Activated CD8-positive, alpha-beta memory T cell treated with anti-CD3 and anti-CD28 coated beads for 48 hours (primary cell): ENCODE results near the gene KREMEN1.

Source experiments
- DNase-seq, 3 experiments: peaks; one replicate each; pipeline ENCODE4 v3.0.0-alpha.2; 2020; ENCODE audit warnings: low read depth in 2 of 3, low spot score in 2 of 3

Gene KREMEN1

DNA sequence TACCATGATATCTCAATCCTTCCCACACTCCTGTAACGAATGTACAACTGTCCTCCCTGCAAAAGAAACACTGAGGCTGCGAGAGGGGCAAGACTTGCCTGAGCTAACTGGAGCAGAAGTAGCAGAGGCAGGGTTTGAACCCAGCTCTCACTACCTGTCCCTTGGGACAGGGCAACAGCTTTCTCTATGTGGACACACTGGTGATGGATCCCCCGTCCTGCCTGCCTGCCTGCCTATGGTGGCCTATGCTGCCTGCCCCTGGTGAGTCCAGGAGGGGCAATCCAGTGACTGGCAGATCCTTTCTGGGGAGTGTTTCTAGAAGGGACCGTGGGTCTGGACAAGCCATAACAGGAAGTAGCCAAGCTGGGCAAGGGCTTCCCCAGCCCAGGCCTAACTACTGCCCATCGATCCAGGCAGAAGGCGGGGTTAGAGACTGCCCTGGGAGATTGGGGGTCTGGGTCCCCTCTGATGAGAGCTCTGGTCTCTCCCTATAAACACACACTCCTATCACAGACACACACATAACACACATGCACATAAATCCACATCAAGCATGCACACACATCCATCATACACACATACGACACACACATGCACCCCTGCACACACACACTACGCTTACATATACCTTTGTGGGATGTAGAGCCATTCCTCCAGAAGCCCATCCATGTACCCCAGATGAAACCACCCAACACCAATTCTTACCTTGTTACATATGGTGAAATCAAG, 131.8 kb downstream of the KREMEN1 start:
- no peak for DNase-seq

DNA sequence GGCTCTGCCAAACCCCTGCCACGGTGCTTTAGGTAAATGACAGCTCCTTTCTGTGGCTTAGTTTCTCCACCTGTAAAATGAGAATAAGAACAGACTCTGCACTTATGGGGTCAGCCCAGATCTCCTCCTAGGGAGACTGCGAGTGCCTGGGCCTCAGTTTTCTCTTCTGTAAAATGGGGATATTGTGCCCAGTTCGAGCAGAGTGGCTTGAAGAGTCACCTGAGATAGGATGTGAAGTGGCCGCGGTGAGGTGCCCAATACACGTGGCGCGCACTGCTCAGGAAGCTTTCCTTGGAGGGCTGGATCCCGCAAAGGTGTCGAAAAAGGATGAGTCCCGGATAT, 132.4 kb downstream of the KREMEN1 start:
- DNase-seq: no peak

DNA sequence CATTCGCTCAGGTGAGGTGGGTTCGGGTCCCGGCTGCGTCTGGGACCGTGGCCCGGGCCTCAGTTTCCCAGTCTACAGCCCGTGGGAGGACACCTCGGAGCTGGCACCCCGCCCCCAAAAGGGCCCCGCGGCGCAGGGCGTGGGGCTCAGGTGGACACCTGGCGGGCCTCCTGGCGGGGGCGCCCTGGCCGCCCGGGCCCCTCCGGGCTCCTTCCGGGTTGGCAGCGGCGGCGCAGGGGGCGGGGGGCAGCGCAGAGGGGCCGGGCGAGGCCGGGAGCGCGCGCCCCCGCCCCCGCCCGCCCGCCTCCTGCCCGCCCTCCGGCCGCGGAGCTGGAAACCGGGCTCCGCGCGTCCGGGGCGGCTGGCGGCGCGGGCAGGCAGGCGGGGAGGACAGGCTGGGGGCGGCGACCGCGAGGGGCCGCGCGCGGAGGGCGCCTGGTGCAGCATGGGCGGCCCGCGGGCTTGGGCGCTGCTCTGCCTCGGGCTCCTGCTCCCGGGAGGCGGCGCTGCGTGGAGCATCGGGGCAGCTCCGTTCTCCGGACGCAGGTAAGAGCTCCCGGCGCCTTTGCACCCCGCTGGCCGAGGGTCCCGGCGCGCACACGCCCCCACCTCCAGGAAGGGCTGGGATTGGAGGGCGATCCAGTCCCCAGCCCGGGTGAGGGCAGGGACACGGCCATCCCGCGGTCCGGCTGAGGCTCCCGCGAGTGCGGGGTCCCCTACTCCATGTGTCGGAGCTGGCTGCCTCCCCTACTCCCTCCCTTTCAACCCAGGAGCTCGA, 132.9 kb downstream of the KREMEN1 start, which contains the start of gene EMID1:
EMID1 (plus strand) TSS at position 303 of the 778 bp plus-strand sequence; CDS start at position 446, 143 bp downstream.
- no peak for DNase-seq

DNA sequence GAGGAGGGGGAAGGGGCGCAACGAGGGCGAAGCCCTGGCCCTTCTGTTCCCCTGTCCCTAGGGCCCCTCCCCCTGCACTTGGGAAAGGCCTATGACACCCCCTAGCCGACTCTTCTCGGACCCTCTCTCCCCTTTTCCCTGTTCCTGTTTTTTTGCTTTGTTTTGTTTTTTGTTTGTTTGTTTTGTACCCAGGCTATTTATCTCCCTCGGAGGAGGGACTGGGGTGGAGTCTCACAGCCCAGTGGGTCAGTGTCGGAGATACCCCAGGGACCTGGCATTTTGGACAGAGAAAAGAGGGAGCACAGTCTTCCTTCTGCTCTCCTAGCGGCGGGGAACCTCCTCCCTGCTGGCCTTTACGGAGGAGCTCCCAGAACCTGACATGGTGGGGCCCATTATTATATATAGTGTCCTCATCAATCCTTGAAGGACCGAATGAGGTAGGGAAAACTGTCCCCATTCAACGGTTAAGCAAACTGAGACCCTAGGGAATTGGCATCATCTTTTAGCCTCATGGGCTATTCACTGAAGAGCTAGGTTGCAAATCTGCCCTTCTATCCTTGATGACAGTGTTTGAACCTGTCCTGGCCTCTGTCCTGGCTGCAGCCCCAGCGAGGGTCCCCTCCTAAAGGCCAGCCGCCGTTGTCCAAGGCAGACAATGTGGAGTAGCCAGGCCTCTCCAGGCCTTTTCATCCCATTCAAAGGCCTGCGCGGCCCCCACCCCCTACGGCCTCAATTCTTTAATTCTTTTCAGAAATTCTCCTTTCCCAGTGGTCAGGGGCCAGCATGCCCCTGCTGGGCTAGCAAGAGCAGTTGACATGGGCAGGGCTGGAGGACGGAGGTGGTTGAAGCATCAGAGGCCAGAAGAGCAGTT, 133.8 kb downstream of the KREMEN1 start:
- DNase-seq: no peak

DNA sequence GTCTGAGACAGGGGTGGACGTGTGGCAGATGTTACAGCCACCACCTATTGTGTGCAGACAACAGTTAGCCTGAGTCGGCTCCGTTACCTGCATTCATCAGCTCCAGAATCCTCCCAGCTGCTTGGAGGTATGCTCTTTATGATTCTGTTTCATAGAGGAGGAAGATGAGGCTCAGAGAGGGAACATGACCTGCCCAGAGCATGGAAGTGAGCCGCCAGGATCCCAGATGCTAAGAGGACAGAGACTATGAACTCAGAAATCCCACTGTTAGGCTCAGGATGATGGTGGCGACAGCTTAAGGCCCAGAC, 134.4 kb downstream of the KREMEN1 start:
- DNase-seq: no peak

DNA sequence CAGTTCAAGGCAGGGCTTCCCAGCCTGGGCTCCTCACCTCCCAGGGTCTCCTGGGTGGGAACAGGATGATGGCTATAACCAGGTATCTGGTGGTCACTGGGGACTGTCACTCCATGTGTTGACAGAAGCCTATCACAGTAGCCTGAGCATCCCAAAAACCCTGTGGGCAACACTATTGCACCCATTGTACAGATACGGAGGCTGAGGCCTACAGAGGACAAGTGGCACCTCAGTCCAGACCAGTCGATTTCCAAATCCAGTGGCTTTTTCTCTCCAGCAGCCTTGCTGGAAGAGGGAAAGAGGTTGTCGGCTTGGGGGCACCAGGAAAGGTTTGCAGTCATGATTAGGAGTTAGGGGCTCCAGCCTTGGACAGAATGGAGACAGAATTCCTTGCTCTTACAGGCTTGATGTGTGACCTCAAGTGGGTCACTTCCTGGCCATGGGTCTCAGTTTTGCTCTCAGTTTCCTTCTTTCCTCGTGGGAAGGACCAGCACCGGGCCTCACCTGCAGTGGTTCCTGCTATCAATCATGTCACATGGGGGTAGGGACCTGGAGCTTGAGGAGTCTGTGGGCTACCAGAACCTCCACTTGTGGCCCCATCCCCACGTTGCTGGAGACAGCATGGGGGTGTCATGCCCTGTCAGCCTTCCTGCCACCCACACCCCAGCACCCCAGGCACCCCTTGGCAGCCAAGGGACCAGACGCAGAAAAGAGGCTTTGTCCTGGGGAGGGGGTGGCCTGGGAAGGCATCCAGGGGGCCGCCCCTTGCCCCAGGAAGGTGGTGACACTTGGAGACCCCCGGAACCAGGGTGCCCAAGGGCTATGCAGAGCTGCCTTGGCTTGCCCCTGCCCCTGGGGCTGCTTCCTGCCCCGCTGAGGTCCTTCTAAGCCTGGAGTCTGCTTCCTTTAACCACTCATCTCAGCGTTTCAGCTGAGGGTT, 135.0 kb downstream of the KREMEN1 start:
- no peak for DNase-seq

DNA sequence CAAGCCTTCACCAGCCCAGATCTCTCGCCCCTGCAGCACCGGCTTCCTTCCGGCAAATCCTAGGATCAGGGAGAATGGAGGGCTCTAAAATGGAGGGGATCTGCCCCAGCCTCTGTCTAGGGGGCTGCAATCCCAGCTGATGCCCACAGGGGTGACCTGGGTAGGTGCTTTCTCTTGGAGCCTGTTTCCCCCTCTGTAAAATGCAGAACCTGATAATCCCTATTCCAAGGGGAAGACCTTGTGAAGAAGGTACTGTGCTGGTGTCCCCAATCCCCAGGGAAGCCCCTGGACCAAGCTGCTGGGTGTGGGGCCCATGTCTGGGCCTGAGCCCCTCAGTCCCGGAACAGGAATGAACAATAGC, 135.6 kb downstream of the KREMEN1 start:
- DNase-seq: no peak

DNA sequence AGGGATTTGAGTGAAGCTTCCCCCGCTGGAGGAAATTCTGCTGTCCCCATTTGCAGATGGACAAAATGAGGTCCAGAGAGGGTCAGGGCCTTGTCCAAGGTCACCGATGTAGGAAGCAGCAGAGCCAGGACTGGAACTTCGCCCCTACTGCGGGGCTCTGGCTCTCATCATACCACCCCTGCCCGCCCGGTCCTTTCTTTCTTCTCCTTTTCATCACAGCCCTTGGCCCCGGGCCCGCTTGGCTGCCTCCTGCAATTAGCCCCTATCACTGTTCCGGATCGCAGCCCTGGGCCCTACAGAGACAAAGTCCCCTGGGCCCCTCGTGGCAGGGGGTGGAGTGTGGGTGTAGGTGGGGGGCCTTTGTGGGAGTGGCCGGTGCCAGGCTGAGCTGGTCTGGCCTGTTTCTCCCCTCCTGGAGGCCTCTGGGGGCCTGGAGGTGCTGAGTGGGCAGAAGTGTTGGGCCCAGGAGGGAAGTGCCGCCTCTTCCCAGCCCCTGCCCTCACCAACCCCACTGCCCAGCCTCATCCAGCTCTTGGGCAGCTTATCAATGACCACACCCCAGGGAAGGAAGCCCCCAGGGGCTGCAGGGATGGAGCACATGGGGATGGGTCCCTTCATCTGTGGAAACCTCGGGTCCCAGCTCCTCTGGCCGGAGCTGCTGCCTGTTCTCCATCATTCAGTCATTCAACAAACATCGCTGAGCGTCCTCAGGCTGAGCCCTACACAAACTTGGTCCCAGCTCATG, 136.2 kb downstream of the KREMEN1 start:
- DNase-seq: no peak

DNA sequence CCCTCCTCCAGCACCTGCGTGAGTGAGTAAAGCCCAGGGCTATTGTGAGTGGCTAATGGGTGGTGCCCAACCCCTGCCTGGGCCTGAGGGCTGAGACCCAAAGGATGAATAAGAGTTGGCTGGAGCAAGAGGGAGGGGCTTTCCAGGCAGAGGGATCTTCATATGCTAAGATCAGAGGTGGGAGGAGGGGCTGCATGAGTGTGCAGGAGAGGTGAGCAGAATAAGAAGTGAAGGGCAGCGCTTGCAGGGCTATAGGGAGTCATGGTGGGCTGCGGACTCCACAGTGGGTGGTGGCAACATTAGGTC, 136.7 kb downstream of the KREMEN1 start:
- DNase-seq: no peak

DNA sequence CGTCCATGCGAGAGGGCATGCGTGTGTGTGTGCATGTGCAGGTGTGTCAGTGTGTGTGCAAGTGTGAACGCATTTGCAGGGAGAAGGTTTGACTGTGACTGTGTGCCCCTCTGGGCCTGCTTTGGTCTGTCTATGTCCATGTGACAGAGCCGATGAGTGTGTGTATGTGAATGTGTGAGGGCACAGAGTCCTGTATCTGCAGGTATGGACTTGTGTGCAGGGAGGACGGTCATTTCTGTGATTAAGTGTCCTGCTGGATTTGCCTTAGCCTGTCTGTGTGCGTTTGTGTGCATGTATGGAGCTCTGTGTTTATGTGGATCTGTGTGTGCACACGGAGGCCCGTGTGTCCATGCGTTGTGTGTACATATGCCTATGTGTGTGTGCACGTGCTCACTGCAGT, 138.2 kb downstream of the KREMEN1 start:
- no peak for DNase-seq

DNA sequence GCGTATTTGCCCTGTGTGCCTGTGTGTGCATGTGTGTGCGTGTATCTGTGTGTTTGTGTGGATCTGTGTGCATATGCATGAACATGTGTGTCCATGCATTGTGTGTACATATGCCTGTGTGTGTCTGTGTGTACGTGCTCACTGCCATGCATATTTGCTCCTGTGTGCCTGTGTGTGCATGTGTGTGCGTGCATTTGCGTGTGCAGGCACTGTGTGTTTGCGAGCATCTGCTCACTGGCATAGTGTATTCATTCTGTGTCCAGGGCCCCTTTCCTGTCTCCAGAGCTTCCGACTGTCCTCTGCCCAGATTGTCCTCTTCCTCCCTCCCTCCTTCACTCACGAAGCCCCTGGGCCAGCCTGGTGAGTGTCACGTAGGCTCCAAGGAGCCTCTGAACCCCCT, 138.6 kb downstream of the KREMEN1 start:
- DNase-seq: no peak

DNA sequence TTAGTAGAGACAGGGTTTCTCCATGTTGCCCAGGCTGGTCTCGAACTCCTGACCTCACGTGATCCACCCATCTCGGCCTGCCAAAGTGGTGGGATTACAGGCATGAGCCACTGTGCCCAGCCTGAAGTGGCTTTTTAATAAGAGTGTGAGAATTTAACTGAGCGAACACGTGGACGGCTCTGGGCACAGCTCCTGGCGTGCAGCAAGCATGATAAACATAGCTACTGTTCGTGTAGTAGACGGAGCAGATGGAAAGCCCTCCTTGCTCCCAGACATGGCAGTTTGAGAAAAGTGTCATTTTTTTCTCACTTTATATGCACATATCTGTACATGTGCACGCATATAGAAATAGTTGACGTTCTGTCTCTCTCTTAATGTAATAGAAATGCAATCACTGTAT, 139.9 kb downstream of the KREMEN1 start:
- DNase-seq: no peak

DNA sequence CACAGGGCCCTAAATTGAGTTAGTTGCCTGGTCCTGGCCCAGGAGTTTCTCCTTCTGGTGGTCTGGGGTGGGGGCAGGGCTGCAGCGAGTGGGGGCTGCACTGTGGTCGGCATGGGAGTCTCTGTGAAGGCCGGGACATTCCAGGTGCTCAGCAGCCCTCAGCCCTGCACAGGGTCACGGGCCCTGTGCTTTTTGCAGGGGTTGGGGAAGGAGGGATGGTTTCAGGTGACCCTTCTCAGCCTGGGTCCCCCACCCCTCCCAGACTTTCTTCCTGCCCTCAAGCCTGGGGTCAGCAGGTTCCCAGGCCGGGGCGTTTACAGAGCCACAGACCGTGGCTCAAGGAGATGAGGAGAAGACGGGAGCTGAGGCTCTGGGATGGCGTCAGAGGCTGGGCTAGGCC, 140.7 kb downstream of the KREMEN1 start:
- no peak for DNase-seq

DNA sequence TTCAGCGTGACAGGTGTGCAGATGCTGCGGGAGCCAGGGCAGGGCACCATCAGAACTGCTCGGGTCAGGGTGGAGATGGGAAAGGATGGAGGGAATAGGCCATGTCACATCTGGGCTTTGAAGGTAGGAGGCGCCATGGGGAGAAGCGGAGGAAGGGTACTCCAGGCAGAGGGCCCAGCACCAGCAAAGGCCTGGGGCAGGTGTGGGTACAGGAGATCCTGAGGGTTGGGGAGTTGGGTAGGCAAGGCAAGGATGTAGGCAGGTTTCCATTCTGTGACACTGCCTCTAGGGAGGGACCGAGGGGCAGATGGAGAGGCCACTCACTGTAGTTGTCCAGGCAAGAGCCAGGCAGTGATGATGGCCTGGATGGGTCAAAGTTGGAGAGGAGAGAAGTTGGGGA, 141.4 kb downstream of the KREMEN1 start:
- DNase-seq: no peak

DNA sequence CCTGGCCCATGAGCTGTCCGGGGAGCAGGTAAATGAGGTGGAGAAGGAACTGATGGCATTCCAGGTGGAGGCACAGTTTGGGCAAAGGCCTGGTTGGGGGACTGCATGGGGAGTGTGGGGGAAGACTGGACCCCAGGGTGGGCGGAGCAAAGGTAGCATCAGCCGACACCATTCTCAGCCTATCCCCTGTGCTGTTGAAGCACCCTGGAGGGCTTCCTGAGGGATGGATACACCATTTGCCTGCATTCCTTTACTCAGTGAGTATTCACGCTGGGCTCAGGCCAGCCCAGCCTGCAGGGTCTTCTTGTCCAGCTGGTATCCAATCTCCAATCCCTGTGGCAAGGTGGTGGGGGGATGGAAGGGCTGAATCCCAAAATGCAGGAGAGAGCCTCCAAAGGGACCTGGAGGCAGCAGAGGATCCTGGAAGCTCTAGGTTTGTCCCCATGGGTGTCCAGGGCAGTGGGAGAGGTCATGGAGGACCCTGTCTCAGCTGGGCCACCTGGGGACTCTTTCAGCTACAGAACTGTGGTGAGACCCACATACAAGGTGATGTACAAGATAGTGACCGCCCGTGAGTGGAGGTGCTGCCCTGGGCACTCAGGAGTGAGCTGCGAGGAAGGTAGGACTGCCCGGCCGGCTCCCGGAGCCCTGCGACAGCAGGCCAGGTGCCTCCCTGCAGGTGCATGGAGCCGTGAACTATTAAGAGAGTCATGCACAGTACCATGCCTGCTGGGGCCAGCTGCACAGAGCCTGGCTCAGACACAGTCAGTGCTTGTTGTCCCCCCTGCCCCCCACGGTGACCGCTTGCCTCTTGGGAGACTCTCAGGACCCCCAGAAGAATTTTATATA, 142.4 kb downstream of the KREMEN1 start:
- no peak for DNase-seq

DNA sequence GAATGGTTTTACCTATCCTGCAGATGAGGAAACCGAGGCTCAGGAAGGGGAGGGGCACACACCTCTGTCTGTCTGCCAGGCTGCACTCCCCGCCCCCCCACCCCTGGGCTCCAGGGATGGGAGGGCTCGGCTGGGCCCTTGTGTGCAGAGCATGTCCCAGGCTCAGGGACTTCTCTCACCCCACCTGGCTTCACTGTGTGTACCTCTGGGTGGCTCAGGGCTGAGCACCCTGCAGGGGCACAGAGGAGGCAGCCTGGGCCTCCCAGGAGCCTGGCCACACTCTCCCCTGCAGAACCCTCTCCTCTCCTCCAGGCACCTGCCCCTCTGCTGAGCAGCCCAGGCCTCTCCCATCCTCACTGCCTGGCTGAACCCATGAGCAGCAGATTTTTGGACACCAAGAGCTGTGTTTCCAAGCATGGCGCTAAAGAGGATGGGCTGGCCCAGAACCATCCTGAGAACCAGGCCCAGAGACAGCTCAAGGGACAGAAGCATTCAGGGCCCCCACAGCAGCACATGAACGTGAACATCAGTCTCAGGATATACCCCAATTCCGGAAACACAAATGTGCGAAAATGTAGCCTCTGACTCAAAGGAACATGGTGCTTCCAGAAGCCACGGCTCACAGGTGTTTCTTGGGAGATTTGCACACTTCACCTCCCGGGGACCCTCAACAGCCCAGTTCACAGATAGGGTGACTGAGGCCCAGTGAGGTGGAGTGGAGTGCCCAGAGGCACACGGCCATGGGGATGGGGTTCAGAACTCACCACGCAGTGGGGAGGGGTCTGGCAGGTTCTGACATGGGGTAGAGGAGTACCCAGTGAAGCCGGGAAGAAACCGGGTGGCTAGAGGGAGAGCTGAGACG, 143.4 kb downstream of the KREMEN1 start:
- DNase-seq: no peak

DNA sequence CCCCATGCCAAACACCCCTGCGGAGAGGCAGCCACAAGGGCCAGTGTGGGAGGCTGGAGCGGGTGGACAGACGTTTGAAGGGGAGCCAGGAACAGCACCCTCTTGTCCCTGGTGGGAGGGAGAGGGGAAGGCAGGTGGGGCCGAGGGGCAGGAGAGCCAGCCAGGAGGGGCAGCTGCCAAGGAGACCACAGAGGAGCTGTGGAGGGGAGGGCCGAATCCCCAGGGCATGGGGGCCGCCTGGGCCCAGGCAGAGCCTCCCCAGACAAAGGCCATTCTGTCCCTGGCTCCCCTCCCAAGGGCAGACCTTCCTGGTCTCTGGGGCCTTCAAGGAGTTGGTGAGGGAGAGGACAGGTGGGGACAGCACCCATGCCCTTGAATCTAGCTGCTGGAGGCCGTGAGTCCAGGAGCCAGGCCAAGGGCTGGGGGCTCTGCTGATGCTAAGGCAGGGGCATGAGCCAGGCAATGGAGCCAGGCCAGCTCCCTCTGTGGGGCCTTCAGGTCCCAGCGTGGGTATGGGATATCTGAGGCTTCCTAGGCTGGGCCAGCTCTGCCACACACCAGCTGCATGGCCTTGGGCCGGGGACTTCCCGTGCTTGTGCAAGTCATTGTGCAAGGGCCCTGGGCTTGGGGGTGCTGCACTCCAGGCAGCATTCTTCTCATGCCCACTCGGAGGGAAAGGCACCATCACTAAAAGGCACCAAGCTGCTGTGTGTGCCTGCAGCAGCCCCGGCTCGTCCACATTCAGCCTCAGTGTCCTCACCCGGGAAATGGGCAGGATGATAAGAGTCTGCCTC, 144.2 kb downstream of the KREMEN1 start:
- DNase-seq: no peak
